CD4-positive, alpha-beta T cell treated with Interferon gamma for 1 hour (primary cell): ENCODE data around the gene PLSCR3.
A peak's percentile ranks its signal among the peaks of the same experiment; 100 is the strongest.

Experiments used
- DNase-seq: peaks from one replicate; pipeline ENCODE4 v3.0.0-alpha.2; 2020

The PLSCR3 gene

GRCh38 chr17:7426203-7426863, 32.0 kb upstream of the PLSCR3 start:
- no peak for DNase-seq

- DNase-seq: no peak
These were observed 31.4 kb upstream of the PLSCR3 start for GRCh38 chr17:7425756-7426155.

GRCh38 chr17:7425316-7425715, 31.0 kb upstream of the PLSCR3 start, which contains the start of gene SPEM2:
Gene SPEM2, plus strand, starts transcription at chr17:7425616. Its CDS starts 73 bp downstream, at chr17:7425689.
- no peak for DNase-seq

- DNase-seq: no peak
These were observed 29.4 kb upstream of the PLSCR3 start for GRCh38 chr17:7423679-7424078.

GRCh38 chr17:7421186-7421585, 26.9 kb upstream of the PLSCR3 start:
- no peak for DNase-seq

- DNase-seq: no peak
These were observed 25.7 kb upstream of the PLSCR3 start, which contains the start of gene SPEM1 for GRCh38 chr17:7419819-7420610. Gene SPEM1, plus strand, starts transcription at chr17:7420324. Its CDS starts 61 bp downstream, at chr17:7420385.

GRCh38 chr17:7418472-7419152, 24.3 kb upstream of the PLSCR3 start:
- no peak for DNase-seq

GRCh38 chr17:7417056-7417655, 22.8 kb upstream of the PLSCR3 start:
- no peak for DNase-seq

GRCh38 chr17:7416323-7416722, 22.0 kb upstream of the PLSCR3 start:
- no peak for DNase-seq

GRCh38 chr17:7415784-7416183, 21.5 kb upstream of the PLSCR3 start:
- DNase-seq: no peak

- DNase-seq: no peak
These were observed 20.5 kb upstream of the PLSCR3 start for GRCh38 chr17:7414837-7415236.

- DNase-seq: no peak
These were observed 19.1 kb upstream of the PLSCR3 start for GRCh38 chr17:7413346-7413985.

- no peak for DNase-seq
These were observed 17.1 kb upstream of the PLSCR3 start for GRCh38 chr17:7411427-7411750.

- DNase-seq: no peak
These were observed 16.5 kb upstream of the PLSCR3 start for GRCh38 chr17:7410634-7411426.

GRCh38 chr17:7409716-7410115, 15.4 kb upstream of the PLSCR3 start:
- DNase-seq: no peak

GRCh38 chr17:7408863-7409262, 14.5 kb upstream of the PLSCR3 start:
- DNase-seq: no peak

GRCh38 chr17:7408252-7408727, 14.0 kb upstream of the PLSCR3 start:
- peak; percentile 48 for DNase-seq

- DNase-seq: no peak
These were observed 13.3 kb upstream of the PLSCR3 start, which contains the start of gene NLGN2 for GRCh38 chr17:7407485-7408251. Gene NLGN2, plus strand, starts transcription at chr17:7407845. Its CDS starts 411 bp downstream, at chr17:7408256.

- DNase-seq: no peak
These were observed 12.8 kb upstream of the PLSCR3 start for GRCh38 chr17:7407082-7407481.

- DNase-seq: no peak
These were observed 12.0 kb upstream of the PLSCR3 start for GRCh38 chr17:7406235-7406825.
